IMR-90 (cell line): Measurements from ENCODE around the gene TNN.

ENCODE experiments used
- BHLHE40 ChIP-seq: fragments of 150-350 bp; IDR thresholded peaks from 2 replicates; pipeline ENCODE4 v1.6.1; 2016; ENCODE audit warnings: mild to moderate bottlenecking, low read depth, low read length
- POLR2A ChIP-seq: IDR thresholded peaks from 2 replicates; pipeline ENCODE4 v1.6.1; 2012; ENCODE audit warnings: mild to moderate bottlenecking, low read depth, low read length
- TF ChIP-seq, protein P1 (sequence below): conservative IDR thresholded peaks from 2 replicates; pipeline ENCODE4 v1.5.1; 2012; ENCODE audit warnings: mild to moderate bottlenecking, low read depth, low read length, improper control_type of control experiment
- TF ChIP-seq, protein P2 (sequence below): fragments of 150-350 bp; IDR thresholded peaks from 2 replicates; pipeline ENCODE4 v1.6.1; 2017; ENCODE audit warnings: mild to moderate bottlenecking, antibody characterized with exemption, low read length, low read depth

DNA sequence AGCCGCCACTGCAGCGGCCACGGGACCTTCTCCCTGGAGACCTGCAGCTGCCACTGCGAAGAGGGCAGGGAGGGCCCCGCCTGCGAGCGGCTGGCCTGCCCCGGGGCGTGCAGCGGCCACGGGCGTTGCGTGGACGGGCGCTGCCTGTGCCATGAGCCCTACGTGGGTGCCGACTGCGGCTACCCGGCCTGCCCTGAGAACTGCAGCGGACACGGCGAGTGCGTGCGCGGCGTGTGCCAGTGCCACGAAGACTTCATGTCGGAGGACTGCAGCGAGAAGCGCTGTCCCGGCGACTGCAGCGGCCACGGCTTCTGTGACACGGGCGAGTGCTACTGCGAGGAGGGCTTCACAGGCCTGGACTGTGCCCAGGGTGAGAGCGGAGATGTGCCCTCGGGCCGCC lies 11.7 kb downstream of the TNN start:
- TF ChIP-seq, protein P1, sequence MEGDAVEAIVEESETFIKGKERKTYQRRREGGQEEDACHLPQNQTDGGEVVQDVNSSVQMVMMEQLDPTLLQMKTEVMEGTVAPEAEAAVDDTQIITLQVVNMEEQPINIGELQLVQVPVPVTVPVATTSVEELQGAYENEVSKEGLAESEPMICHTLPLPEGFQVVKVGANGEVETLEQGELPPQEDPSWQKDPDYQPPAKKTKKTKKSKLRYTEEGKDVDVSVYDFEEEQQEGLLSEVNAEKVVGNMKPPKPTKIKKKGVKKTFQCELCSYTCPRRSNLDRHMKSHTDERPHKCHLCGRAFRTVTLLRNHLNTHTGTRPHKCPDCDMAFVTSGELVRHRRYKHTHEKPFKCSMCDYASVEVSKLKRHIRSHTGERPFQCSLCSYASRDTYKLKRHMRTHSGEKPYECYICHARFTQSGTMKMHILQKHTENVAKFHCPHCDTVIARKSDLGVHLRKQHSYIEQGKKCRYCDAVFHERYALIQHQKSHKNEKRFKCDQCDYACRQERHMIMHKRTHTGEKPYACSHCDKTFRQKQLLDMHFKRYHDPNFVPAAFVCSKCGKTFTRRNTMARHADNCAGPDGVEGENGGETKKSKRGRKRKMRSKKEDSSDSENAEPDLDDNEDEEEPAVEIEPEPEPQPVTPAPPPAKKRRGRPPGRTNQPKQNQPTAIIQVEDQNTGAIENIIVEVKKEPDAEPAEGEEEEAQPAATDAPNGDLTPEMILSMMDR, result no peak
- TF ChIP-seq, protein P2, sequence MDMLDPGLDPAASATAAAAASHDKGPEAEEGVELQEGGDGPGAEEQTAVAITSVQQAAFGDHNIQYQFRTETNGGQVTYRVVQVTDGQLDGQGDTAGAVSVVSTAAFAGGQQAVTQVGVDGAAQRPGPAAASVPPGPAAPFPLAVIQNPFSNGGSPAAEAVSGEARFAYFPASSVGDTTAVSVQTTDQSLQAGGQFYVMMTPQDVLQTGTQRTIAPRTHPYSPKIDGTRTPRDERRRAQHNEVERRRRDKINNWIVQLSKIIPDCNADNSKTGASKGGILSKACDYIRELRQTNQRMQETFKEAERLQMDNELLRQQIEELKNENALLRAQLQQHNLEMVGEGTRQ, result no peak
- TF ChIP-seq POLR2A, result no peak
- no peak for TF ChIP-seq BHLHE40
